GM19324 (cell line): ENCODE data around the gene ARL6IP6.

ENCODE experiments used
- ATAC-seq: cut with Tn5 transposase; IDR thresholded peaks from one replicate; pipeline ENCODE4 v1.9.1; 2021; ENCODE audit warnings: mild to moderate bottlenecking, moderate library complexity; ENCODE audit not compliant: unreplicated experiment, low FRiP score

The ARL6IP6 gene

GRCh38 chr2:152791979-152792378 lies 73.6 kb downstream of the ARL6IP6 start:
- no peak for ATAC-seq

GRCh38 chr2:152792974-152793373 lies 74.6 kb downstream of the ARL6IP6 start:
- ATAC-seq = no peak

- no peak for ATAC-seq
These were observed 78.5 kb downstream of the ARL6IP6 start for GRCh38 chr2:152796941-152797340.

GRCh38 chr2:152804687-152805408 lies 86.4 kb downstream of the ARL6IP6 start:
- no peak for ATAC-seq

GRCh38 chr2:152811916-152812315 lies 93.5 kb downstream of the ARL6IP6 start:
- ATAC-seq = no peak
